ENCODE measurements around the gene CCT7. TPM values are rescaled to one million over a fixed set of nuclear protein-coding genes. Genes with fewer than 3 reads are reported as not detected.
"Not testable (repeated sequence)": the region's sequence is repeated elsewhere in the genome, so short reads cannot be mapped to it uniquely, and the experiment has no call there.

The CCT7 gene
- polyA plus RNA-seq, 2 of the 4 experiments (the other 2 are of a cell fraction): 685 to 850 TPM

- no peak for TF ChIP-seq CHD2 (IDR thresholded peaks at IDR 0.05; ENCODE audit: low read length, partially characterized antibody)
- no peak for TF ChIP-seq CBX8 (IDR thresholded peaks at IDR 0.05)
- TF ChIP-seq ZSCAN20 (CRISPR knock-in tag; IDR thresholded peaks at IDR 0.05): no peak
- no peak for TF ChIP-seq CTCF (IDR thresholded peaks at IDR 0.05)
These were observed 36.5 kb upstream of the CCT7 start (continued) for GRCh38 chr2:73197579-73197978.

DNA sequence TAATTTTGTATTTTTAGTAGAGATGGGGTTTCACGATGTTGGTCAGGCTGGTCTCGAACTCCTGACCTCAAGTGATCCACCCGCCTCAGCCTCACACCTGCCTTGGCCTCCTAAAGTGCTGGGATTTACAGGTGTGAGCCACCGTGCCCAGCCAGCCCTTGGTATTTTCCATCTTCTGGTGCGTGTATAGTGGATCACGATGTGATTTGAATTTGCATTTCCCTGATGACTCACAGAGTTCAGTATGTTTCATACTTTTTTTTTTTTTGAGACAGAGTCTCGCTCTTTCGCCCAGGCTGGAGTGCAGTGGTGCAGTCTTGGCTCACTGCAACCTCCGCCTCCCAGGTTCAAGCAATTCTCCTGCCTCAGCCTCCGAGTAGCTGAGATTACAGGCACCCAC lies 33.8 kb upstream of the CCT7 start:
- H3K4me3 ChIP-seq; H3K4me2 ChIP-seq; POLR2A ChIA-PET; H3K9me3 ChIP-seq; FAIRE-seq; DNase-seq (ENCODE audit: low read depth in 1 of 2, low spot score in 1 of 2); H3K27ac ChIP-seq; ATAC-seq: not testable (repeated sequence)
- CTCF ChIA-PET: interaction anchor here (0.9 to 3.4 kb wide), 5 partner anchors 10 to 115 kb away, joined by 3 to 20 read pairs (median 4); no protein-coding TSS in a partner anchor
- WGBS (ENCODE audit: missing lambda C conversion rate): 51% methylated on average over 10 of the region's 10 CpGs
- peaks cover 12% of the 10 kb centered on the region for H3K4me1 ChIP-seq

GRCh38 chr2:73202156-73203054 lies 31.7 kb upstream of the CCT7 start, which contains the start of gene NOTO:
TSS of gene NOTO (plus strand) at chr2:73202574. CDS start at chr2:73202667, 93 bp downstream.
- Histone ChIP-seq H3K4me1 (peaks cover 12% of the 10 kb centered on the region), H3K27ac (peak within 1 kb of the TSS in 1 of 2 experiments; percentile 46; a peak in 3 of 6 replicates), H3K9me3 (peaks cover 5% of the 10 kb centered on the region; the same call in 2 of the 3 replicates), H3K4me2 (peak within 1 kb of the TSS; percentile 72), H3K4me3 (peak within 1 kb of the TSS; percentile 41)
- ATAC-seq (peak; percentile 66 to 71), DNase-seq (ENCODE audit: low read depth in 1 of 2, low spot score in 1 of 2) (no peak), FAIRE-seq (no peak)
- TF ChIP-seq, protein P1, sequence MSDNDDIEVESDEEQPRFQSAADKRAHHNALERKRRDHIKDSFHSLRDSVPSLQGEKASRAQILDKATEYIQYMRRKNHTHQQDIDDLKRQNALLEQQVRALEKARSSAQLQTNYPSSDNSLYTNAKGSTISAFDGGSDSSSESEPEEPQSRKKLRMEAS (IDR thresholded peaks at IDR 0.05): peak; percentile 33
- no peak for TF ChIP-seq ESRRA (IDR thresholded peaks at IDR 0.05; ENCODE audit: borderline replicate concordance, low read length)
- TF ChIP-seq, protein P2, sequence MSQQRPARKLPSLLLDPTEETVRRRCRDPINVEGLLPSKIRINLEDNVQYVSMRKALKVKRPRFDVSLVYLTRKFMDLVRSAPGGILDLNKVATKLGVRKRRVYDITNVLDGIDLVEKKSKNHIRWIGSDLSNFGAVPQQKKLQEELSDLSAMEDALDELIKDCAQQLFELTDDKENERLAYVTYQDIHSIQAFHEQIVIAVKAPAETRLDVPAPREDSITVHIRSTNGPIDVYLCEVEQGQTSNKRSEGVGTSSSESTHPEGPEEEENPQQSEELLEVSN (IDR thresholded peaks at IDR 0.05; ENCODE audit: borderline replicate concordance, low read depth): peak; percentile 64; the same call in 1 of the 2 replicates
- 31% methylated on average over 68 of the region's 87 CpGs for WGBS (ENCODE audit: missing lambda C conversion rate)
- ChIA-PET CTCF (interaction anchor here (0.7 to 3.4 kb wide), 5 partner anchors 10 to 58 kb away, joined by 3 to 20 read pairs (median 12); no protein-coding TSS in a partner anchor), POLR2A (interaction anchor here (0.8 to 1.0 kb wide), 2 partner anchors 10 to 32 kb away, joined by 3 read pairs; partner anchors contain the start of gene CCT7)

DNA sequence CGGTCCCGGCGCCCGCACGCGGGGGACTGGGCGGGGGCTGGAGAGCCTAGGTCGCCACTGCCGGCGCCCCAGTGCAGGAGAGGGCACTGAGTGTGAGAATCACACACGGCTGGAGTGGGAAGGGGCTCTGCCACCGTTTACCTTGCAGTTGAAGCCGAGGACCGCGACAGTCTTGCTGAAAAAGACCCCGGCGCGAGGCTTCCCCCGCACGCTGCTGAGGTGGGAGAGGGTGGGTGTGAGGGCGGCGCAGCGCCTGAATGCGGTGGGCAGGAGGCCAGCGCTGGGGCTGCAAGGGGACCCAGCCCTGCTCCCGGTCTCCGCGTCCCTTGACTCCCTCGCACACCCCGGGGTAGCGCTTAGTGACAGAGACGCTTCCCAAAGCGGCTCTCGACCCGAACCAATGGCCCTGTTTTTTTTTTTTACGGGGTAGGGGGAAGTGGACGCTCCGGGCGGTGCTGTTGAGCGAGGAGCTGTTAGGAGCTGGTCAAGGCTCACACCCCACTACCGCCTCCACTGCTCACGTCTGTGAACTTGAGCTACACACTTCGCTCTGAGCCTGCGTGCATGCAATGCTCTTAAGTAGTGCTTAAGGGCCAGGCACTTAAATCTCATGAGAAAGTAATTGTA lies 30.9 kb upstream of the CCT7 start:
- Histone ChIP-seq H3K4me2 (peak overlapping the region; percentile 72), H3K27ac (peak overlapping the region in 1 of 2 experiments; percentile 46; a peak in 1 of 6 replicates), H3K9me3 (peaks cover 5% of the 10 kb centered on the region; the same call in 2 of the 3 replicates), H3K4me3 (peak overlapping the region; percentile 41), H3K4me1 (peaks cover 12% of the 10 kb centered on the region)
- peak; percentile 40 to 51; a peak in 3 of 6 replicates for ATAC-seq
- CTCF ChIA-PET: interaction anchor here (0.6 to 2.1 kb wide), 4 partner anchors 10 to 310 kb away, joined by 3 to 15 read pairs (median 3); no protein-coding TSS in a partner anchor
- 40% methylated on average over 44 of the region's 44 CpGs for WGBS (ENCODE audit: missing lambda C conversion rate)
- no peak for FAIRE-seq
- TF ChIP-seq JUN (IDR thresholded peaks at IDR 0.05) (no peak), HOXB13 (CRISPR knock-in tag; IDR thresholded peaks at IDR 0.05; ENCODE audit: low read depth) (no peak), HES2 (IDR thresholded peaks at IDR 0.05) (no peak), RNF2 (IDR thresholded peaks at IDR 0.05; ENCODE audit: borderline replicate concordance, low read depth) (no peak), CBX2 (IDR thresholded peaks at IDR 0.05; ENCODE audit: borderline replicate concordance, low read depth) (no peak), SREBF2 (IDR thresholded peaks at IDR 0.05) (no peak)
- TF ChIP-seq, protein P3, sequence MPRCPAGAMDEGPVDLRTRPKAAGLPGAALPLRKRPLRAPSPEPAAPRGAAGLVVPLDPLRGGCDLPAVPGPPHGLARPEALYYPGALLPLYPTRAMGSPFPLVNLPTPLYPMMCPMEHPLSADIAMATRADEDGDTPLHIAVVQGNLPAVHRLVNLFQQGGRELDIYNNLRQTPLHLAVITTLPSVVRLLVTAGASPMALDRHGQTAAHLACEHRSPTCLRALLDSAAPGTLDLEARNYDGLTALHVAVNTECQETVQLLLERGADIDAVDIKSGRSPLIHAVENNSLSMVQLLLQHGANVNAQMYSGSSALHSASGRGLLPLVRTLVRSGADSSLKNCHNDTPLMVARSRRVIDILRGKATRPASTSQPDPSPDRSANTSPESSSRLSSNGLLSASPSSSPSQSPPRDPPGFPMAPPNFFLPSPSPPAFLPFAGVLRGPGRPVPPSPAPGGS (IDR thresholded peaks at IDR 0.05): no peak
- TF ChIP-seq, protein P1 (IDR thresholded peaks at IDR 0.05): no peak
- DNase-seq (ENCODE audit: low read depth in 1 of 2, low spot score in 1 of 2): peak in 1 of 2 experiments; percentile 33
- POLR2A ChIA-PET: interaction anchor here (0.7 kb wide), 1 partner anchor 25 kb away, joined by 4 read pairs; no protein-coding TSS in a partner anchor
